ENCODE data around the gene NTF3.

DNA sequence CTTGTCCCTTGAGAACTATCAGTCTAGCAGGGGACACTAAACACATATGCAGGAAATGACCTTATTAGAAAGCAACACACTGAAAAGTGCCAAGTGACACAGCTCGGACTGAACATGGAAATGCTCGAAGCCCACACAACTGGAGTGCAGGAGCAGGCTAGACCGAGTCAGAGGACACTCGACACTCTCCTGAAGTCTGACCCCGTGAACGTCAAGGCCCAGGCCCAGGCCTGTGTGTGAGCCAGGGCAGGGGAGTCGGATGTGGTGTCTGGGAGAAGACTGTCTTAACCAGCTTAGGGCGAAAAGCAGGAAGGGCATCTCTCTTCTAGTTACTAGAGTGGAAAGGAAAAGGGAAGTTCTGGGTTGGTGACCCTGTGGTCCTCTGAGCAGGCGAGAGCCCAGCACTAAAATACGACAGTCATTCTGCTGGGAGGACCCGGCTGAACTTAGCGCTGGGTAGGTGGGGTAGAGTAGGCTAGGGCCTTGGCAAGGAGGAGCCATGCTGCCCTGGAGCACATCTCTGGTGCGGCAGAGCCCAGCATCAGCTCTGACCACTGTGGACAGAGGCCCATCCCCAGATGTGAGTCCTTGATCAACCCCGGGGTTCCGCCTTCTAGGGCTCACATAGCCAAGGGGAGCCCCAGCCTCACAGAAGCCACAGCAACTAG is 93.0 kb downstream of the NTF3 start:
- TF ChIP-seq CTCF (IDR thresholded peaks at IDR 0.05; ENCODE audit: low read depth, low read length, poor library complexity, severe bottlenecking) (no peak), EZH2phosphoT487 (IDR thresholded peaks at IDR 0.05; ENCODE audit: borderline replicate concordance, low read length) (no peak)
